ENCODE measurements around the gene NELL2.

- TF ChIP-seq CTCF (IDR thresholded peaks at IDR 0.05; ENCODE audit: insufficient read depth, low read depth, low read length) (peak; percentile 15), EZH2 (IDR thresholded peaks at IDR 0.05; ENCODE audit: insufficient read depth, low read length) (no peak)
These were observed 2.2 kb downstream of the NELL2 start for GRCh38 chr12:44873898-44874297.

All from astrocyte (in vitro differentiated cells and primary cell).